Pons (tissue), 1 donor: Measurements from ENCODE around the gene PPEF2.

Experiments used
- DNase-seq: peaks from one replicate; pipeline ENCODE4 v3.0.0-alpha.2; 2016; ENCODE audit warnings: low spot score

The PPEF2 gene

DNA sequence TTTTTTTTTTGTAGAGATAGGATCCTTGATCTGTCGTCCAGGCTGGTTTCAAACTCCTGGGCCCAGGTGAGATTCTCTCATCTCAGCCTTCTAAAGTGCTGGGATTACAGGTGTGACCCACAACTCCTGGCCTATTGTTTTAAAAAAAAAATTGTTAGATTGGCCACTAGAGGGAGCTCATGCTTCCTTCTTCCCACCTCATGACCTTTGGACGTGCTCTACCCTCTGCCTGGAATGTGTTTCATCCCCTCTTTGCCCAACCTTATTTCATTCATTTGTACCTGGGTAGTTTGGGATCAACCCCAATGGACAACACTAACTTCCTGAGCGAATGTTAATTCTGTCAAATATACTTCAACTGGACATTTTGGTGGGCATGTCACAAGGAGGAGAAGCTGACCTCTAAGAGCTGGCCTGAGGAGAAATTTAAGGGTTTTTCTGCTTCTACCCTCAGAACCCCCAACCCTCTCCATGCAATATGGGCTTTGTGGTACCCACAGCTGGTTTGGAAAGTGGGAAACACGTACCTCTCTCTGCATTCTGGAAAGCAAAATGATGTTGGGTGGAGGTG lies 6.4 kb downstream of the PPEF2 start:
- peak; percentile 23 for DNase-seq

DNA sequence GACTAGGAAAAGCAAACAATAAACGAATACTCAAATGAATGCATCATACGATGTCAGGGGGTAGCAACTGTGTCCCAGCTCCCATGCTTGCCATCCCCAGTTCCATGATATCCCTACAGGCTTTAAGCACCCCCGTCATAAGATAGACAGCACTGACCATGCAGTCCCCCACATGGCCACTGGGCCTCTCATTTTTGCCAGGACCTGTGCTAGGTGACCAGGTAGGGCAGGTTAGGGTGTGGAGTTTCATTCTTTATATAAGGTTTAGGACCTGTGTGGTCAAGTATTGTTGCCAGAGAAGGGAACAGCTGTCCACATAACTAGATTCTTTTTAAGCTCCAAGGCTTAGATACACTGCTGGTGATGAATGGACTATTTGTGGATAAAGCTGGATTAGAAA lies 9.7 kb downstream of the PPEF2 start:
- DNase-seq, result no peak

DNA sequence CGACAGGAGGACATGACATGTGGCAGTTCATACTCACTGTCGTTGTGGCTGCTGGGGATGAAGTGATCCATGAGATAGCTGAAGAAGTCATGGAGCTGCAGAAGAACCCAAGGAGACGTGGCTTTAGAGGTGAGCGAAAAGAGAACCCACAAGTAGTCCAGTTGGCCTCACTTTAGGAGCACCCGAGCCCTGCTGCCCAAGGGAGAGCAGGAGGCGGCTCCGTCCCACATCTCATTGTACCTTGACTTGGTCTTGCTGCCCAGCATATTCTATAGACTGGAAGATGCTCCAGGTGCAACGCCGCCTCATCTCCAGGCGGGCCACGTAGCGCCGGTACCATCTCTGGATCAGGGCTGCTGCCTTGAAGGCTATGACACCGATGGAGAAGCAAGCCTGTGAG lies 10.6 kb downstream of the PPEF2 start:
- no peak for DNase-seq

DNA sequence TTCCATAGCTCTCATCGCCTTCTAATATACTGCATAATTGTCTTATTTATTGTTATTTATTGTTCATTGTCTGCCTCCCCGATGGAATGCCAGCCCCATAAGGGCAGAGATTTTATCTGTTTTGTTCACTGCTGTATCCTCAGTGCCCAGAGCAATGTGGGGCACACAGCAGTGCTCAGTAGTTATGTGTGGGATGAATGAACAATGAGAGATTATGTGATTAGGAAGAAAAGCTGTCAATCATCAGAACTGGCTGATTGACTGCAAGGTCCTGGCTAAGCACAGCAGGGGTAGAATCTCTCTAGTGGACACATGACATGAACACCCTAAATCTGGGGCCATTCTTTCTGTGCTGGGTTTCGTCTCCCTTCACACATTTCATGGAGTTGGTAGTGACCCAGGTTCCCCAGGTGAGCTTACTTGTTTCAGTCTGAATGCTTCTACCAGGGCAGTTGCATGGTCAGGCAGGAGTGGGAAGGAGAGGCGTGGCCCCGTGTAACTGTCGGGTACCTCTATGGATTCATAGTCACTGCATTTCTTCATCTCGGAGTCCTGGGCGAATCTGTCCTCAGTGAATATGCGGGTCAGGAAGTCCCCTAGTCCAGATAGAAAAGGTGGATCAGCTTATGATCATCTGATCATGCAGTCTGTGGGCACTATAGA lies 12.6 kb downstream of the PPEF2 start:
- DNase-seq, result no peak

DNA sequence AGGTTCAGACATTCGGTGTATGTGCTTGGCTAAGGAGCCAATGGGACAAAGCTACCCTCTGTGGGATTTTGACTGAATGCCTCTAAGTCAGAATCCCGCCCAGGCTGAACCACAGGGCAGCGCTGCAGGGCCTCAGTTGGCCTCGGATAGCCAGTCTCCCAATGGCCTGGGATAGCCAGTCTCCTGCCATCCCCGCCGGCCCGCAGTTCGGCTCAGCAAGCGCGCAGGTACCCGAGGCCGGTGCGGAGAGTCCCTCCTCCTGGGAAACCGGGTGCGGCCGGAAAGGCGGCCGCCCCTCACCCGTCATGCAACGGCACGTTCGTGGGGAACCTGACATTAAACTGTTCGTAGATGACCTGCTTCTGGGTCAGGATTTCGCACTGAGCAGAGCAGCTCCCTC lies 16.1 kb downstream of the PPEF2 start:
- DNase-seq, result no peak

DNA sequence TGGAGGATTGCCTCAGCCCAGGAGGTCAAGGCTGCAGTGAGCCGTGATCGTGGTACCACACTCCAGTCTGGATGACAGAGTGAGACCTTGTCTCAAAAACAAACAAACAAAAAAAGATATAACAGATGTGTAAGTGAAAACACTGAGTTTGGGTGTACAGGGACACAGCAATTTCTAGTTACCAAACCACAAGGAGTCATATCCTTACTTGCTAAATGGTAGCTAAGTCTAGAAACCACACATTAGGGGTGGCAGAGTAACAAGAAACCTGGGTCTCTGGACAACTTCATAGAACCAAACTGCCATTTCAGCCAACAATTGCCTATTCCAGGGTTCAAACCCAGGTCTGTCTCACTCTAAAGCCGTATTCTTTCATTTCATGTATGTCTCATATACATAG lies 20.8 kb downstream of the PPEF2 start:
- DNase-seq, result no peak

DNA sequence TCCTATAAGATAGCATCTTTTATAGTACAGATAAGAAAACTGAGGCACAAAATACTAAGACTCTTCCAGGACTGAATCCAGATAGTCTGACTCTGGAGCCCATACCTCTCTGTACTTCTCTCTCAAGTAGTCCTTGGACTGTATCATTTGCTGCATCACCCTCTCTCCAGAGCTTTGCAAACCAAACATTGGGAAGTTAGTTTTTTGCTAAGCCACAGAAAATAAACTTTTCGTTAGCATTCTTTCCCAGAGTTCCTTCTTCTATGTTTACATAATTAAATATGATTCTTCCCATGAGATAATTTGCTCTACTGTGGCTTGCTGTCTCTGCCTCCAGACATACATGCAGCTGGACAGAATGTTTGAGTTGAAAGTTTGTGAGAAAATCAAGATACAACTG lies 22.0 kb downstream of the PPEF2 start:
- DNase-seq, result no peak

DNA sequence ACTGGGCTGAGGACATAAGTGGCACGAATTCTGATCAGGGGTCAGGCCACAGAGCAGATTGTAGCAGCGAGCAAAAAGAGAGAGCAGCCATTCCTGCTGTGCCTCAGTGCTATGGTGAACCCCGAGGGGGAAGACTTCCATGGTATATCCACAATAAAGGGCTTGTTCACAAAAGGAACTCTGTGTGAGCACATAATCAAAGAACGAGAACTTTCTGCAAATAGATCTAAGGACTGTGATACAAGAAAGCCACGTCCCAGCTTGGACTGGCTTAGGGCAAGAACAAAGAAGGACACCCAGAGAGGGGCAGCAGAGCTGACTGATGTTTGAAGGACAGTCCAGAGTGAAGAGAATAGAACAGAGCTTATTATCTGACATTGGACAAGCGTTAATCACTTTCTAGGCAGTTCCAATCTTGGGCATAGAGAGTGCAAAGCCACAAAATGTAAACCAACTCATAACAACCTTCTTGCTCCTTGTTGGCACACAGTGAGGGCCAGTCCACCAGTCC lies 24.0 kb downstream of the PPEF2 start:
- no peak for DNase-seq

DNA sequence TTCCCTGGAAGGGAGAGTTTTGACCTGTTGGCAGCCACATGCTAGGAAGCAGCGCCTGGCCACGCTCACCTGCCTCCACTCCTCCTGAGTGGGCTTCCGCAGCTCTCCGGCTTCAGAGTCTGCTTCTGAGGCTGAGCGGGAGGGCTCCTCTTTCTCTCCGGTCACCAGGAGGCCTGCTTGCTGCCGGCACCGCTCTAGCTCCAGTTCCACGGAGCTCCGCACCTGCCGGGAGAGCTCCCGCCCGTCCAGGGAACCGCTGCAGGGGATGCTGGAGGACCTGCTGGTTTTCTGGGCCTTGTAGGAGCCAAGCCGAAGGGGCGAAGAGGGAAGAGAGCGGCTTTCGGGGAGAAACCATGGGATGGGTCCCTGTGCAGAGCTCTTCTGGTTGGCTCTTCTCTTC lies 26.0 kb downstream of the PPEF2 start:
- DNase-seq, result no peak

DNA sequence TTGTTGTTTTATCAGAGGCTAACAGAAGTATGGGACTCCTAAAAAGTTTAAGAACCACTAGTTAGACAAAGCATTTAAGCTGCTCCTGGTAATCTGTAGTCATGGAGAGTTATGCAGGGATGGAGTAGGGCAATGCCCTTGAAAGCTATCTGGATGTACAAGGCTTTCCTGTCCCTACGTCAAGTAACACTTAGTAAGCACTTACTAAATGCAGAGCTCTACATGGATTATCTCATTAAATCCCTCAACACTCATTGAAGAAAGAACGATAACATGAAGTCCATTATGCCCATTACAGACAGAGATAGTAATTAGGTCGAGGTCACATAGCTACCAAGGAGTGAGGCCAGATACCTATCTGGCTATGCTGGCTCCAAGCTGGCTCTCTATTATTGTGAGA lies 33.2 kb downstream of the PPEF2 start:
- DNase-seq, result no peak

DNA sequence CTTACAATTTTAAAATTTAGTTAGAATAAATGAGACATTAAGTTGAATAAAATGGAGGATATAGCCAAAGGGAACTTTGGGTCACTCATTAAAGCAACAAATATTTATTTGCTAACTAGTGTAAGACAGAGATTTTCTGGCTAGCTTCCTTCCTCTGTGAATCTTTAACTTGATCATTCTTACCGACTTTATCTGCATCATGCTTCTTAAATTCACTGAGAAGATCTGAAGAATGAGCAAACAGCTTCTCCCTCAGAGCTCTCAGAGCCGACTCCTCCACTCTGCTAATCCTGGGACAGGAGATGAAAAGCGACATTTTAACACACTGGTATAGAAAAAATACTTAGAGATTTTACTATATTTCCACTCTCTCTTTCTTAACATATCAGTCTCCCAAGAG lies 35.1 kb downstream of the PPEF2 start:
- no peak for DNase-seq

DNA sequence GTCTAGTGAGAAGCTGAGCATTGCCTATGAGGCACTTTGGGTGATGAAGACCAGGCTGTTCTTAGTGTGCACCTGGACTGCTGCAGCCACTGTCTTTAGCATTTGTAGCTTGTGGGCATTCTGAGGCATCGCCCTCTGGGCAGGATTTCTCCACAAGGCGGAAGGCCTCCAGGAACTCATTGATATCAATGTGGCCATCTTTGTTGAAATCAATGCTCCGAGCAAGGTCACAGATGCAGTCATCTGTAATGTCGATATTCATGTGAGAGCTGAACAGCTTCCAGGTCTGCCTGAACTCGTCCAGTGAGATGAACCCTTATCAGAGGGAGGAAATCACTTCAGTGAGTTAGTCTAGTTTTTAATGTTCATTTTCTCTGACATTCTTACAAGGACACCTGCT lies 41.6 kb downstream of the PPEF2 start:
- no peak for DNase-seq

DNA sequence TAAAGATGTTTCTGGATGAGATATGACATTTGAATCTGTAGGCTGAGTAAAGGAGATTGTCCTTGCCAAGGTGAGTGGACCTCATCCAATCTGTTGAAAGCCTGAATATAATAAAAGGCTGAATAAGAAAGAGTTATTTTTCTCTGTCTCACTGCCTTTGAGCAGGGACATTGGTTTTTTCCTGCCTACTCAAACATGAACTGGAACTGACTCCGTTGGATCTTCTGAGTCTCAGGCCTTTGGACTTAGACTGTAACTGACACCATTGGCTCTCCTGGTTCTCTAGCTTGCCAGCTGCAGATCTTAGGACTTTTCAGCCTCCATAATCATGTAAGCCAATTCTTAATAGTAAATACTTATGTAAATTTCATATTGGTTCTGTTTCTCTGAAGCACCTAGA lies 43.5 kb downstream of the PPEF2 start:
- no peak for DNase-seq

DNA sequence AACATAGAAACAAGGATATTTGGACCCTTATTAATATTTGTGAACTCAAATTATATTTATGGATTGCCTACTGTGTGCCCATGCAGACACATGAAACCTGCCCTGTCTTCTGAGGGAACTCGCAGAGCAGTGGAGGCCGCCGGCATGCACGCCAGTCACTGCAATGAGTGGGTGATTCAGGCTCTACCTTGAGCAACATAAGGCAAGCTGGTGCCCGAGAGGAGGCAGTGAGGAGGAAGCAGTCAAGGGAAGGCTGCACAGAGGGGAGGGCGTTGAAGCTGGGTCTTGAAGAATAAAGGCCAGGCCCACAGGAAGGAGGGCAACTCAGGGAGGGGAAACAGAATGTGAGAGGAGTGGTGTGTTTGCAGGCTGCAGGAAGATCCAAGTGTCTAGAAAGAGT lies 52.8 kb downstream of the PPEF2 start:
- no peak for DNase-seq

DNA sequence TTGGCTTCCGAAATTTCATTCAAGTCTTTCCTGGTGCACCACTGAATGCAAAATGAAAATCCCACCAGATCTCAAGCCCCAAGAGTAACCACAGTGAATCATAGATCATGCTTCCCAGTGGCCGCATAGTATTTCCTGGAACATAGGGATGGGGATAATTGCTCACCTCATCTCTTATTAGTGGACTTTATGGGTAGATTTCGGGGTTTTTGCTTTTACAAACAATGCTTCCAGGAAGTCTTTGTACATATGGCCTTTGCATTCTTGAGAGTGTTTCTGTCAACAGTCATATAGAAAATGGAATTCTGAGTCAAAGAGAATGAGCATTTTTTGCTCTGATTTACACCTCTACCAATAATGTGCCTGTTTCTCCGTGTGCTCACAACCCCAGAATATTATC lies 53.4 kb downstream of the PPEF2 start:
- no peak for DNase-seq

DNA sequence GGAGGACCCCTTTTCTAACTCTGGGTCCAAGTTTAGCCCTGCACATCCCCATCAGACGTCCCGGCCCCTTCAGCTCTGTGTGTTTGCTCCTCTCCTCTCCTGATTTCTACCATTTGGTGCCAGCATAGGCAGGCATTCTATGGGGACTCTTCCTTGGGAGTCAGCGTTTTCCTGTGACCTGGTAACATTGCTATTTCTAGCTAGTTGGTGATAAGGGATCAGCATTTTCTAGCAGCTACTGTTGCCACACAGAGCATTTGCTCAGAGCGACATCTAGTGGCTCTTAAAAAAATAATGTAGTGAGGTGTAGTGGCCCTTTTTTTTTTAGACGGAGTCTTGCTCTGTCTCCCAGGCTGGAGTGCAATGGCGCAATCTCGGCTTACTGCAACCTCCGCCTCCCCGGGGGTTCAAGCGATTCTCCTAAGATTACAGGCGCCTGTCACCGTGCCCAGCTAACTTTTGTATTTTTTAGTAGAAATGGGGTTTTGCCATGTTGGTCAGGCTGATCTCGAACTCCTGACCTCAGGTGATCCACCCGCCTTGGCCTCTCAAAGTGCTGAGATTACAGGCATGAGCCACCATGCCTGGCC lies 54.0 kb downstream of the PPEF2 start:
- peak; percentile 77 for DNase-seq

DNA sequence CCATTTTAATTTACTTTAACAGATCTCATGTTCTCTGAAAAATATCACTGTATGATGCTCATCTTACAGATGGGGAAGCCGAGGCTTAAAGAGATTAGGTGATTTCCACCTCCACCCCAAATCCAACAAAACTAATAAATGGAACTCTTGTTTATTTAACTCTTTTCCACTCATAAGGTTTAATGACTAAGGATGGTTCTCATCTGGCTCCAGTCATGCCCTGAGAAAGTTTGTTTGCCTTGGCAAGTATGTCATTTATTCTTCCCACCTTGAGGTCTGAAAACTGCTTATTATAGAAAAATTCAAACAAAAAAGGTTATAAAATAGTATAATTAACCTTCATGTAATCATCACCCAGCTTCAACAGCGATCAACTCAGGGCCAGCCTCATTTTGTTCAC lies 56.3 kb downstream of the PPEF2 start:
- DNase-seq, result no peak

DNA sequence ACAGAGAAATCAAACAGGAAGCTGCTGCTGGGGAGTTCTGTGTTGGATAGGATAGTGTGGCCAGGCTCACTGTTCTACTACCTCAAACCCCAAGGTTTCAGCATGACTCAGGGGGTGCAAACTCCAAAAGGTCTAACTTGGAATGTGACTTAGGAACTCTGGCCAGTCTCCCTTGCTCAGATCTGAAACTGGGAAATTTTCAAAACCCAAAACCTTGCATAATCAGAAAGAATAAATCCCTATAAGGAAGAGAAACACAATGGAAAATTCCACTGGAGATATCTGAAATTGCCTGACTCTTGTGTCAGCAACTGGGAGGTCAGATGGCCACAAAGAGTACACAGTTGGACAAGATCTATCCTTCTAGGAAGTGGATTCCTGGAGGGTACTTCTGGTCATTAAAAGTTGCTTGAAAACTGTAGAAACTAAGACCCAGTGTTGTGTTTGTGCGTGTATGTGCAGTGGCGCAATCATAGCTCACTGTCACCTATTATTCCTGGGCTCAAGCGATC lies 58.0 kb downstream of the PPEF2 start:
- peak; percentile 16 for DNase-seq

DNA sequence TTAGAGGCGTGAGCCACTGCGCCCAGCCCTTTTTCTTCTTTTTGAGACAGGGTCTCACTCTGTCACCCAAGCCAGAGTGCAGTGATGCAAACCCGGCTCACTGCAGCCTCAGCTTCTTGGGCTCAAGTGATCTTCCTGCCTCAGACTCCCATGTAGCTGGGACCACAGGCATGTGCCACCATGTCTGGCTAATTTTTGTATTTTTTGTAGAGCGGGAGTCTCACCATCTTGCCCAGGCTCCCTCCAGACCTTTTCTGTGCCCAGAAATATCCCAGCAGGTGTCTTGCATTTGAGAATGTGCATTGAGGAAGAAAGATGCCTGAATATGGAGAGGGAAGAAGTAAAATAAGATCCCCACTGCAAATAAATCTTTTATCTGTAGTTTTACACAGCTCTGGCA lies 58.7 kb downstream of the PPEF2 start:
- DNase-seq, result no peak

DNA sequence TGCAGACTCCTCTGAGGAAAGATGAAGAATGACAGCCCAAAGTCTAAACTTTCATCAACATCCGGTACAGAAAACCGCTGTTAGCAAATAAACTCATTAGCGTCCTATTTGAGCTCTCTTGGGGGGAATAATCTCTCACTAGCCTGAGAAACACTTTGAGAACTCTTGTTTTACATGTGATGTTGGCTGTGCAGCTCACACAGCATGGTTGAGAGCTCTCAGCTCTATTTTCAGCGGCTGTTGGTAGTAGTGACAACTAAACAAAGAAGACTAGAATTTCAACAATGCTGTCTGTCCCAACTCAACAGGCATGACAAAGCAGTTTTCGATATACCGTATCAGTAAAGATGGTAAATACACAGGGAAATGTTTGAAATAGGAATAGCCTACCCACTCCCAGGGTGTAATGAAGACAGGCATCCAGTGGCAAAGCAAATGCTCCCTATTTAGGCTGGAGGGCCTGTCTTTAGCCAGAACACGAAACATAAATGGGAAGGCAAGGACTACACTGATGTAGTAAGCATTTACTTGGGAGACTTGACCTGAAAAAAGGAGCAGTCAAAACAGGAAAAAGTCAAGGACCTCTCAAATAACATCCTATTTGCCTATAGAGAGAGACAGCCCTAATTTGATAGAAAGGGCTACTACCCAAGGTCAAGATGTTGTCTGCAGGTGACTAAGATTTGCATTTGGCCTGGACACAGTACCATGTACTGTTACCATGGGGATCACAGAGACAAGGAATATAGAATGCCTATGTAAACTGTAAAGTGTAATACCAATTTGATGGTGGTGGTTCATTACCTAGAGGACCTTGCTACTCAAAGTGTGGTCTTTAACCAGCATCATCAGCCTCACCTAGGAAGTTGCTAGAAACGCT lies 60.4 kb downstream of the PPEF2 start:
- peak; percentile 41 for DNase-seq

DNA sequence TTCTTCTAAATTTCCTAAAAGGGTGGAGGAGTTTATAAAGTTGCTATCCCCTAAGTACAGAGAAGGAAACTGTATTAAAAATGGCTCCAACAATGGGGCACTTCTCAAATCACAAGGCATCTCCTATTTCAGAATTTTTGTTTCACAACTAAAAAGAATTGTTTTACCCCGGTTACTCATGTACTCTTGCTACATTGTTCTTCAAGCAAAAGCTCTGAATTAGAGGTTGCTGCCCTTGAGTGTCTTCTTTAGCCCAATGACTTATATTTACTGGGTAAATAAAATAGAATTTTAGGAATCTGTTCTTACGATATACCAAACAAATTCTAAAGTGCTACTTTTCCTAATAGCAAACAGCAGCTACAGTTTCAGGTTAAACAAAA lies 67.5 kb downstream of the PPEF2 start:
- no peak for DNase-seq

DNA sequence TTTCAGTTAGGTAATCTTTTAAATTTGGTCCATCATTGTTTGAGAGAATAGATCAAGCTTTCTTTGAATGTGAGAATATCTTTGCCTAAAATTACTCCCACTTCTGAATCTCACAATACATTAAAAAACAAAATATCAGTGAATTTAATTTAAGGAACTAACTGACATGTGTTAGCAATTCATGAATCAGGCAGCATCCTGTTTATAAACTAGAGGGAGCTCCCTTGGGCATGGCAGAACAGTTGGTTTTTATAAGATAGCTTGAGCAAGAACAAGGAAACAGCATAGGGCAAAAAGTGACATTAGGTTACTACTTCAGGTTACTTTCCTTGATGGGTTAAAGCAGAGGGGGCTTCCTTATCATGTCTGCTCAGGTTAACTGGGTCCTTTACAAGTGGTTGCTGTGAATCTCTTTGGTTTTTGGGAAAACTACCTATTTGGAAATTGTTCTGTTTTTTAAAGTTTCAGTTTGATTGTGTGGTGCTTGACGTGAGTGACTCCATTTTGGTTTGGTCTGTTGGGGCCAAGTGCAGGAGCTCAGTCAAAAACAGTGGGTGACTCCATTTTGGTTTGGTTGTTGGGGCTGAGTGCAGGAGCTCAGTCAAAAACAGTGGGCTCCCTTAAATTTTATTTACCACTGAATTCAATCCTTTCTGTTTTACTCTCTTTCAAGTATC lies 68.0 kb downstream of the PPEF2 start:
- no peak for DNase-seq
